ENCODE data around the gene RPL37.
"Not testable (repeated sequence)": the region's sequence is repeated elsewhere in the genome, so short reads cannot be mapped to it uniquely, and the experiment has no call there.

RPL37 gene

DNA sequence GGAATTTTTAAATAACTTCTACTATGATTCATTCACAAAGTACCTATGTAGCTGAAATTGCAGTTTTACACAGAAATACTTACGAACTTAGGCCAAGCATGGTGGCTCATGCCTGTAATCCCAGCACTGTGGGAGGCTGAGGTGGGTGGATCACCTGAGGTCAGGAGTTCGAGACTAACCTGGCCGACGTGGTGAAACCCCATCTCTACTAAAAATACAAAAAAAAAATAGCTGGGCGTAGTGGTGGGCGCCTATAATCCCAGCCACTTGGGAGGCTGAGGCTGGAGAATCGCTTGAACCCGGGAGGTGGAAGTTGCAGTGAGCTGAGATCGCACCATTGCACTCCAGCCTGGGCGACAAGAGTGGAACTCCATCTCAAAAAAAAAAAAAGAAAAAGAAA, 42.3 kb downstream of the RPL37 start:
- H3K27ac ChIP-seq (ENCODE audit: low read length); H3K9me2 ChIP-seq (replicated peaks; ENCODE audit: insufficient read depth, low read length); H3K4me3 ChIP-seq (ENCODE audit: low read length); H4K20me1 ChIP-seq (ENCODE audit: insufficient read depth, low read length); H3K9ac ChIP-seq (ENCODE audit: low read length); H3K4me2 ChIP-seq (ENCODE audit: low read depth, low read length); H3K36me3 ChIP-seq (replicated peaks; ENCODE audit: insufficient read depth, low read length); H3K4me1 ChIP-seq (ENCODE audit: low read length); H3K9me3 ChIP-seq (replicated peaks; ENCODE audit: insufficient read depth, low read length); H3K27me3 ChIP-seq (replicated peaks; ENCODE audit: insufficient read depth, low read length); H2AFZ ChIP-seq (ENCODE audit: low read length); DNase-seq; H3F3A ChIP-seq (ENCODE audit: insufficient read depth, low read length): not testable (repeated sequence)
- peaks cover 96% of the 10 kb centered on the region for H3K79me2 ChIP-seq (ENCODE audit: low read length)

DNA sequence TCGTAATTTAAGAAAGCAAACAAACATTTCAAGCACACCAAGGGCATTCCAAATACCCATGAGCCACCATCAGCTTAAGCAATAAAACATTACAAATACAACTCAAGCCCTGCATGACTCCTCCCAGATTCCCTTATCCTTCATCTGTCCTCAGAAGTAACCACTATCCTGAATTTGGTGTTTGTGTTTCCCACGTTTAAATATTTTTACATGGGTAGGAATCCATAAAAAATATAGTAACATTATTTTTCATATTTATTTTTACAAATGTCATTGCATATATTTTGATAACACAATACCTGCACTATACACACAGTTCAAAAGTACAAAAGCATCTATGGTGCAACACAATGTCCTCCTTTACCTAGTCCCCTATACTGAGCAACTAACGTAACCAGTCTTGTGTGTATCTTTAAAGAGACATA, 43.3 kb downstream of the RPL37 start:
- H2AFZ ChIP-seq (ENCODE audit: low read length) = no peak overlapping the region
- TF ChIP-seq CTCF (IDR thresholded peaks at IDR 0.05; ENCODE audit: low read length) = no peak
- H3K4me2 ChIP-seq (ENCODE audit: low read depth, low read length) = no peak overlapping the region
- no peaks in the 10 kb centered on the region for H3K9me3 ChIP-seq (replicated peaks; ENCODE audit: insufficient read depth, low read length)
- H3K79me2 ChIP-seq (ENCODE audit: low read length) = peaks cover 96% of the 10 kb centered on the region
- no peaks in the 10 kb centered on the region for H3K9me2 ChIP-seq (replicated peaks; ENCODE audit: insufficient read depth, low read length)
- no peak overlapping the region for H3K9ac ChIP-seq (ENCODE audit: low read length)
- H3K36me3 ChIP-seq (replicated peaks; ENCODE audit: insufficient read depth, low read length) = no peaks in the 10 kb centered on the region
- H3K4me1 ChIP-seq (ENCODE audit: low read length) = 0 out of 2 replicates have a peak, but pooled peaks cover 4% of the 10 kb centered on the region
- peaks cover 5% of the 10 kb centered on the region; the same call in 1 of the 2 replicates for H4K20me1 ChIP-seq (ENCODE audit: insufficient read depth, low read length)
- no peak overlapping the region for H3K27ac ChIP-seq (ENCODE audit: low read length)
- H3K4me3 ChIP-seq (ENCODE audit: low read length) = no peak overlapping the region
- H3K27me3 ChIP-seq (replicated peaks; ENCODE audit: insufficient read depth, low read length) = no peaks in the 10 kb centered on the region
- no peak for DNase-seq
- no peaks in the 10 kb centered on the region; the same call in 1 of the 2 replicates for H3F3A ChIP-seq (ENCODE audit: insufficient read depth, low read length)

DNA sequence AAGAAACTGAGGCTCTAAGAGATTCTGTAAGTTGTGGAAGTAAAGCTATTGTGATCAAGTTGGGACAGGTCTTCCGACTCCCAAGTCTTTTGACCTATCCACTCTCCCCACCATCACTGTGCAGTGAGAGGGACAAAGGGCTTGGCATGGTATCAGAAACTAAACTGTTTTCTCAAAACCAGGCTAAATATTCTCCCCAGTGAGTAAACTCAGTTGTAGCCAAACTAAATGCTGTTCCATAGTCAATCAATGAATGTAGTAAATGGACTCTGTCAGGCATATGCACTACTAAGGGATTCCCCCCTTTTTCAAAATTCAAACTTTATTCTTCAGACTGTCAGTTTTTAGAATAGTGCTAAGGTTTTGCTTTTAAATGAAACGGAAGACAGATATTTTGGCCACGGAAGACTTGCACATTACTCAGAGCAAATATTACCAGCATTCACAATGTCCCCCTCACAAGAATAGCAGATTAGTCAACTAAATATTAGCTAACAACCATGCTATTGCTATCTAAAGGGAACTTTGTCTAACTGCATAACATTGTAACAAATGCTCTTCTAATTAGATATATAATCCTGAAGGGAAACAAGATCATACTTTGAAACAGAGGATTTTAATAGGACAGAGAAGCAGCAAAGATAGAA, 44.0 kb downstream of the RPL37 start:
- Histone ChIP-seq H3K27me3 (replicated peaks; ENCODE audit: insufficient read depth, low read length) (no peaks in the 10 kb centered on the region), H3K4me3 (ENCODE audit: low read length) (no peak overlapping the region), H3K4me1 (ENCODE audit: low read length) (no peaks in the 10 kb centered on the region), H2AFZ (ENCODE audit: low read length) (no peak overlapping the region), H3K79me2 (ENCODE audit: low read length) (peaks cover 96% of the 10 kb centered on the region), H4K20me1 (ENCODE audit: insufficient read depth, low read length) (no peaks in the 10 kb centered on the region), H3K4me2 (ENCODE audit: low read depth, low read length) (no peak overlapping the region), H3F3A (ENCODE audit: insufficient read depth, low read length) (no peaks in the 10 kb centered on the region; the same call in 1 of the 2 replicates), H3K9me3 (replicated peaks; ENCODE audit: insufficient read depth, low read length) (no peaks in the 10 kb centered on the region), H3K9ac (ENCODE audit: low read length) (no peak overlapping the region), H3K36me3 (replicated peaks; ENCODE audit: insufficient read depth, low read length) (no peaks in the 10 kb centered on the region), H3K27ac (ENCODE audit: low read length) (no peak overlapping the region), H3K9me2 (replicated peaks; ENCODE audit: insufficient read depth, low read length) (no peaks in the 10 kb centered on the region)
- TF ChIP-seq EZH2 (optimal IDR thresholded peaks at IDR 0.05; ENCODE audit: low read depth, low read length) = no peak
- TF ChIP-seq CTCF (IDR thresholded peaks at IDR 0.05; ENCODE audit: low read length) = no peak
- no peak for TF ChIP-seq EZH2phosphoT487 (IDR thresholded peaks at IDR 0.05; ENCODE audit: low read length)
- DNase-seq = no peak

GRCh38 chr5:40788941-40789340, 46.1 kb downstream of the RPL37 start:
- H3K9ac ChIP-seq (ENCODE audit: low read length); H3K27ac ChIP-seq (ENCODE audit: low read length); H3K4me3 ChIP-seq (ENCODE audit: low read length); H2AFZ ChIP-seq (ENCODE audit: low read length); H3F3A ChIP-seq (ENCODE audit: insufficient read depth, low read length); H3K9me2 ChIP-seq (replicated peaks; ENCODE audit: insufficient read depth, low read length); H3K9me3 ChIP-seq (replicated peaks; ENCODE audit: insufficient read depth, low read length); H3K4me2 ChIP-seq (ENCODE audit: low read depth, low read length); H4K20me1 ChIP-seq (ENCODE audit: insufficient read depth, low read length); H3K4me1 ChIP-seq (ENCODE audit: low read length); H3K27me3 ChIP-seq (replicated peaks; ENCODE audit: insufficient read depth, low read length); H3K36me3 ChIP-seq (replicated peaks; ENCODE audit: insufficient read depth, low read length); DNase-seq: not testable (repeated sequence)
- H3K79me2 ChIP-seq (ENCODE audit: low read length) = peaks cover 96% of the 10 kb centered on the region

Data from MM.1S (cell line).